Measurements from ENCODE around the gene CLDN12.

GRCh38 chr7:90445633-90446032 is 42.4 kb downstream of the CLDN12 start:
- TF ChIP-seq CTCF (conservative IDR thresholded peaks at IDR 0.05): no peak
- TF ChIP-seq EZH2 (IDR thresholded peaks at IDR 0.05; ENCODE audit: low read depth): no peak
